H9 (cell line): ENCODE data around the gene ATE1. TPM values are rescaled to one million over a fixed set of nuclear protein-coding genes. Genes with fewer than 3 reads are reported as not detected.

Experiments used
- DNase-seq: peaks from one replicate; pipeline ENCODE4 v3.0.0-alpha.2; 2017
- H2AFZ ChIP-seq: one replicate; pipeline ENCODE4 v1.6.1; 2013; ENCODE audit warnings: mild to moderate bottlenecking, low read length, control low read depth, moderate library complexity
- H2AK5ac ChIP-seq: 2 replicates; pipeline ENCODE4 v1.6.1; 2013; ENCODE audit warnings: low read length, control low read depth, mixed read lengths; ENCODE audit not compliant: insufficient read length
- H2BK120ac ChIP-seq: one replicate; pipeline ENCODE4 v1.6.1; 2013; ENCODE audit warnings: low read depth, mild to moderate bottlenecking, low read length, control low read depth, inconsistent platforms; ENCODE audit not compliant: poor library complexity, severe bottlenecking
- H2BK12ac ChIP-seq: 2 replicates; pipeline ENCODE4 v1.6.1; 2013; ENCODE audit warnings: low read length, control low read depth, mixed read lengths, low read depth; ENCODE audit not compliant: insufficient read length
- H2BK15ac ChIP-seq: 2 replicates; pipeline ENCODE4 v1.6.1; 2013; ENCODE audit warnings: low read depth, low read length, control low read depth
- H2BK20ac ChIP-seq: one replicate; pipeline ENCODE4 v1.6.1; 2013; ENCODE audit warnings: low read depth, mild to moderate bottlenecking, low read length, control low read depth, inconsistent platforms; ENCODE audit not compliant: poor library complexity, severe bottlenecking
- H2BK5ac ChIP-seq: 2 replicates; pipeline ENCODE4 v1.6.1; 2013; ENCODE audit warnings: low read length, control low read depth, mixed read lengths; ENCODE audit not compliant: insufficient read length
- H3K14ac ChIP-seq: 2 replicates; pipeline ENCODE4 v1.6.1; 2013; ENCODE audit warnings: low read length, control low read depth; ENCODE audit not compliant: insufficient read depth
- H3K18ac ChIP-seq: 2 replicates; pipeline ENCODE4 v1.6.1; 2013; ENCODE audit warnings: low read depth, mild to moderate bottlenecking, mixed read lengths, low read length, control low read depth; ENCODE audit not compliant: insufficient read length
- H3K23ac ChIP-seq: 2 replicates; pipeline ENCODE4 v1.6.1; 2013; ENCODE audit warnings: low read length, control low read depth, mixed read lengths, low read depth; ENCODE audit not compliant: insufficient read length
- H3K23me2 ChIP-seq: 2 replicates; pipeline ENCODE4 v1.6.1; 2013; ENCODE audit warnings: low read depth, mild to moderate bottlenecking, mixed read lengths, low read length, control low read depth; ENCODE audit not compliant: insufficient read length, poor library complexity, severe bottlenecking
- H3K27ac ChIP-seq: 2 replicates; pipeline ENCODE4 v1.5.1; 2013; ENCODE audit warnings: low read length, control low read depth, mixed read lengths, low read depth; ENCODE audit not compliant: insufficient read length
- H3K27me3 ChIP-seq: 2 replicates; pipeline ENCODE4 v1.6.1; 2013; ENCODE audit warnings: low read length, control low read depth, inconsistent platforms; ENCODE audit not compliant: insufficient read depth
- H3K4ac ChIP-seq: 2 replicates; pipeline ENCODE4 v1.6.1; 2013; ENCODE audit warnings: low read depth, mild to moderate bottlenecking, control low read depth, inconsistent platforms, low read length, moderate library complexity
- H3K4me1 ChIP-seq: 2 replicates; pipeline ENCODE4 v1.6.1; 2013; ENCODE audit warnings: low read length, control low read depth, inconsistent platforms; ENCODE audit not compliant: insufficient read depth
- H3K4me2 ChIP-seq: 2 replicates; pipeline ENCODE4 v1.6.1; 2013; ENCODE audit warnings: low read length, control low read depth, mixed read lengths; ENCODE audit not compliant: insufficient read length, insufficient read depth
- H3K56ac ChIP-seq: 2 replicates; pipeline ENCODE4 v1.6.1; 2013; ENCODE audit warnings: low read depth, mild to moderate bottlenecking, mixed read lengths, low read length, control low read depth; ENCODE audit not compliant: insufficient read length
- H3K79me1 ChIP-seq: 2 replicates; pipeline ENCODE4 v1.6.1; 2013; ENCODE audit warnings: low read depth, mild to moderate bottlenecking, moderate library complexity, low read length, control low read depth, inconsistent platforms; ENCODE audit not compliant: insufficient read depth, poor library complexity, severe bottlenecking
- H3K79me2 ChIP-seq: 2 replicates; pipeline ENCODE4 v1.6.1; 2013; ENCODE audit warnings: low read length, control low read depth, inconsistent platforms; ENCODE audit not compliant: insufficient read depth
- H3K9ac ChIP-seq: 2 replicates; pipeline ENCODE4 v1.6.1; 2013; ENCODE audit warnings: low read length, control low read depth, mixed read lengths; ENCODE audit not compliant: insufficient read length; ENCODE audit errors: extremely low read depth
- H3K9me3 ChIP-seq: one replicate; pipeline ENCODE4 v1.6.1; 2013; ENCODE audit warnings: low read depth, low read length, inconsistent platforms; ENCODE audit not compliant: control insufficient read depth
- H3T11ph ChIP-seq: one replicate; pipeline ENCODE4 v1.6.1; 2013; ENCODE audit warnings: mild to moderate bottlenecking, low read length, control low read depth, inconsistent platforms
- H4K20me1 ChIP-seq: one replicate; pipeline ENCODE4 v1.6.1; 2013; ENCODE audit not compliant: control insufficient read depth, insufficient read length, insufficient read depth
- H4K5ac ChIP-seq: 2 replicates; pipeline ENCODE4 v1.6.1; 2013; ENCODE audit warnings: low read depth, mild to moderate bottlenecking, mixed read lengths, low read length, control low read depth; ENCODE audit not compliant: insufficient read length
- H4K8ac ChIP-seq: replicated peaks from 2 replicates; pipeline ENCODE4 v1.6.1; 2013; ENCODE audit warnings: low read length, control low read depth, mixed read lengths, low read depth; ENCODE audit not compliant: insufficient read length
- H4K91ac ChIP-seq: 2 replicates; pipeline ENCODE4 v1.6.1; 2013; ENCODE audit warnings: low read depth, mild to moderate bottlenecking, moderate library complexity, mixed read lengths, low read length, control low read depth; ENCODE audit not compliant: insufficient read length
- H3K27ac Mint-ChIP-seq, 3 experiments: 2 replicates in 2 of 3; 3 replicates in 1 of 3; pipeline ENCODE4 v1.8.0; 2020 to 2021; ENCODE audit warnings: mixed read lengths in 3 of 3, mild to moderate bottlenecking in 1 of 3, moderate library complexity in 1 of 3
- H3K27me3 Mint-ChIP-seq: 2 replicates; pipeline ENCODE4 v1.8.0; 2021; ENCODE audit warnings: low read depth, mild to moderate bottlenecking, moderate library complexity, mixed read lengths
- H3K36me3 Mint-ChIP-seq, 3 experiments: 2 replicates in 2 of 3; 3 replicates in 1 of 3; pipeline ENCODE4 v1.8.0; 2020 to 2021; ENCODE audit warnings: low read depth in 3 of 3, mixed read lengths in 3 of 3; ENCODE audit not compliant: insufficient read depth in 1 of 3
- H3K4me1 Mint-ChIP-seq, 2 experiments: 2 replicates each; pipeline ENCODE4 v1.8.0; 2020; ENCODE audit warnings: mixed read lengths in 2 of 2
- H3K4me3 Mint-ChIP-seq, 2 experiments: 2 replicates in 1 of 2; 3 replicates in 1 of 2; pipeline ENCODE4 v1.8.0; 2020 to 2021; ENCODE audit warnings: mild to moderate bottlenecking in 2 of 2, mixed read lengths in 2 of 2, moderate library complexity in 1 of 2
- H3K9me3 Mint-ChIP-seq, 2 experiments: 2 replicates in 1 of 2; 3 replicates in 1 of 2; pipeline ENCODE4 v1.8.0; 2020; ENCODE audit warnings: mild to moderate bottlenecking in 2 of 2, mixed read lengths in 2 of 2, moderate library complexity in 1 of 2
- CTCF ChIP-seq: fragments of 200-600 bp; sonication (generic); conservative IDR thresholded peaks from 3 replicates; pipeline ENCODE4 v1.8.0; 2021; ENCODE audit warnings: antibody characterized with exemption, mild to moderate bottlenecking
- WGBS: extraction: QIAGEN DNeasy Blood & Tissue Kit; methylation state at CpG from one replicate; pipeline ENCODE4 v1.1.7; 2013; ENCODE audit warnings: missing lambda C conversion rate, low lambda C conversion rate, mixed read lengths; ENCODE audit not compliant: insufficient read length; ENCODE audit errors: extremely low coverage; 5-methylcytosine and 5-hydroxymethylcytosine counted together
- total RNA-seq: library from RNA; stranded (reverse); gene quantifications from 2 replicates; pipeline ENCODE4 v1.2.1, GENCODE V29; 2021

ATE1 gene
- total RNA-seq, 1 experiment from 2014 or later = 29.0 TPM

DNA sequence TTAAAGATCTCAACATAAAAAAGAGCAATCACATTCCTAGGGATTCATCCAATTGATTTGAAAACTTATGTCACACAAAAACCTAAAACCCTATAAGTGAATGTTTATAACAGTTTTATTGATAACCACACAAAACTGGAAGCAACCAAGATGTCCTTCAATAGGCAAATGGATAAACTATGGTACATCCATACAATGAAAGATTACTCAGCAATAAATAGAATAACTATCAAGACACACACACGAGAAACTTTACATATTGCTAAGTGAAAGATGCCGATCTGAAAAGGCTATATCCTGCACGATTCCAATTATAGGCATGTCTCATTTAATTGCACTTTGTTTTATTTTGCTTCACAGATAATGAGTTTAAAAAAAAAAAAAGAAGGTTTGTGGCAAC is 83.3 kb downstream of the ATE1 start:
- Histone ChIP-seq H2BK120ac (no peak overlapping the region), H2BK5ac (no peak overlapping the region), H3K23me2 (no peaks in the 10 kb centered on the region), H3K18ac (no peak overlapping the region), H3K4me2 (no peak overlapping the region), H2AK5ac (no peak overlapping the region), H2BK20ac (no peak overlapping the region), H3K27ac (no peak overlapping the region), H2BK15ac (no peak overlapping the region), H3K9ac (no peak overlapping the region), H3K27me3 (no peaks in the 10 kb centered on the region), H3K14ac (no peak overlapping the region), H4K8ac (no peak overlapping the region), H4K91ac (no peak overlapping the region), H3K79me1 (no peaks in the 10 kb centered on the region), H3K23ac (no peak overlapping the region), H3T11ph (no peak overlapping the region), H4K20me1 (no peaks in the 10 kb centered on the region), H2BK12ac (no peak overlapping the region), H3K56ac (no peak overlapping the region), H3K9me3 (no peaks in the 10 kb centered on the region), H3K4ac (no peak overlapping the region), H3K4me1 (no peaks in the 10 kb centered on the region), H3K79me2 (no peaks in the 10 kb centered on the region), H4K5ac (no peak overlapping the region), H2AFZ (no peak overlapping the region)
- Mint-ChIP-seq H3K4me3 (no peak overlapping the region), H3K4me1 (peaks cover 9 to 10% of the 10 kb centered on the region in 2 experiments), H3K27me3 (no peaks in the 10 kb centered on the region), H3K9me3 (peaks cover 0 to 2% of the 10 kb centered on the region in 2 experiments; a peak in 1 of 5 replicates), H3K27ac (no peak overlapping the region), H3K36me3 (peaks cover 9 to 25% (median 21%) of the 10 kb centered on the region in 3 experiments; a peak in 6 of 7 replicates)
- WGBS = no CpG with 5 or more reads among the region's 3 CpGs
- TF ChIP-seq CTCF = no peak
- no peak for DNase-seq
